T1000 (cell line): ENCODE results near the gene FPR3.
"Not testable (repeated sequence)": the region's sequence is repeated elsewhere in the genome, so short reads cannot be mapped to it uniquely, and the experiment has no call there.

Source experiments
- DNase-seq: peaks from one replicate; lab custom pipeline; 2025; ENCODE audit warnings: mixed read lengths; lab: John Stamatoyannopoulos, UW

Gene FPR3

GRCh38 chr19:51784109-51784785 is 10.7 kb upstream of the FPR3 start:
- no peak for DNase-seq

GRCh38 chr19:51784922-51785690 is 9.9 kb upstream of the FPR3 start:
- DNase-seq: peak; percentile 73

- no peak for DNase-seq
These were observed 8.1 kb upstream of the FPR3 start for GRCh38 chr19:51786646-51787494.

- DNase-seq: no peak
These were observed 6.9 kb upstream of the FPR3 start for GRCh38 chr19:51788029-51788428.

- DNase-seq: no peak
These were observed 5.7 kb upstream of the FPR3 start for GRCh38 chr19:51789061-51789795.

- DNase-seq: no peak
These were observed 2.0 kb upstream of the FPR3 start for GRCh38 chr19:51792932-51793331.

- DNase-seq: no peak
These were observed 963 bp upstream of the FPR3 start for GRCh38 chr19:51793994-51794393.

GRCh38 chr19:51796195-51796679 is 1.3 kb downstream of the FPR3 start:
- no peak for DNase-seq

GRCh38 chr19:51797480-51797879 is 2.5 kb downstream of the FPR3 start:
- DNase-seq: no peak

- DNase-seq: no peak
These were observed 3.1 kb downstream of the FPR3 start for GRCh38 chr19:51798062-51798461.

GRCh38 chr19:51799034-51799773 is 4.2 kb downstream of the FPR3 start:
- peak; percentile 81 for DNase-seq

- DNase-seq: no peak
These were observed 5.0 kb downstream of the FPR3 start for GRCh38 chr19:51799774-51800472.

- DNase-seq: no peak
These were observed 5.7 kb downstream of the FPR3 start for GRCh38 chr19:51800473-51801244.

GRCh38 chr19:51802775-51803174 is 7.8 kb downstream of the FPR3 start:
- no peak for DNase-seq

GRCh38 chr19:51803519-51803918 is 8.6 kb downstream of the FPR3 start:
- no peak for DNase-seq

GRCh38 chr19:51803967-51804366 is 9.0 kb downstream of the FPR3 start:
- no peak for DNase-seq

GRCh38 chr19:51804789-51805188 is 9.8 kb downstream of the FPR3 start:
- not testable (repeated sequence) for DNase-seq

GRCh38 chr19:51805396-51805795 is 10.4 kb downstream of the FPR3 start:
- not testable (repeated sequence) for DNase-seq

- not testable (repeated sequence) for DNase-seq
These were observed 11.6 kb downstream of the FPR3 start for GRCh38 chr19:51806571-51806970.
